Sigmoid colon (tissue), 4 donors: Measurements from ENCODE around the gene CLEC18C.
"Not testable (repeated sequence)": the region's sequence is repeated elsewhere in the genome, so short reads cannot be mapped to it uniquely, and the experiment has no call there.

Experiments
- CTCF ChIP-seq, 4 experiments: fragments of 450-650 bp in 3 of 4; fragments of 200-600 bp in 1 of 4; IDR thresholded peaks; one replicate each; pipeline ENCODE4 v1.5.1; 2016 to 2019; ENCODE audit warnings: antibody characterized with exemption in 4 of 4, mild to moderate bottlenecking in 3 of 4, moderate library complexity in 2 of 4
- EP300 ChIP-seq, 4 donors: sonication (generic); formaldehyde crosslinking; IDR thresholded peaks; one replicate each; pipeline ENCODE4 v1.6.1; 2017; ENCODE audit warnings: antibody characterized with exemption in 4 of 4
- POLR2A ChIP-seq, 2 donors: fragments of 450-650 bp; IDR thresholded peaks; one replicate each; pipeline ENCODE4 v1.6.1; 2016; ENCODE audit warnings: antibody characterized with exemption in 2 of 2, mild to moderate bottlenecking in 2 of 2, moderate library complexity in 2 of 2
- POLR2AphosphoS5 ChIP-seq, 4 donors: sonication (generic); formaldehyde crosslinking; IDR thresholded peaks; one replicate each; pipeline ENCODE4 v1.6.1; 2017; ENCODE audit warnings: antibody characterized with exemption in 4 of 4

GRCh38 chr16:70197611-70198010 lies 24.0 kb downstream of the CLEC18C start:
- TF ChIP-seq CTCF, POLR2A, EP300, POLR2AphosphoS5 (IDR thresholded peaks at IDR 0.05): not testable (repeated sequence)
